Cardiac fibroblast (primary cell): ENCODE results near the gene FRMD5.

Experiments
- DNase-seq, 2 donors: peaks; one replicate each; pipeline versions ENCODE4 v3.0.0 to v3.0.0-alpha.2; 2010; ENCODE audit warnings: low read depth in 2 of 2
- H3K4me3 ChIP-seq, 2 donors: replicated peaks in 1 of 2; 1 replicate in 1 of 2; 2 replicates in 1 of 2; pipeline ENCODE4 v1.5.1; 2011; ENCODE audit warnings: low read depth in 2 of 2, low read length in 2 of 2, mild to moderate bottlenecking in 2 of 2, moderate library complexity in 1 of 2
- TF ChIP-seq, protein P1 (sequence below): IDR thresholded peaks from one replicate; pipeline ENCODE4 v1.5.1; 2011; ENCODE audit warnings: low read depth, mild to moderate bottlenecking, low read length, inconsistent platforms

The FRMD5 gene

DNA sequence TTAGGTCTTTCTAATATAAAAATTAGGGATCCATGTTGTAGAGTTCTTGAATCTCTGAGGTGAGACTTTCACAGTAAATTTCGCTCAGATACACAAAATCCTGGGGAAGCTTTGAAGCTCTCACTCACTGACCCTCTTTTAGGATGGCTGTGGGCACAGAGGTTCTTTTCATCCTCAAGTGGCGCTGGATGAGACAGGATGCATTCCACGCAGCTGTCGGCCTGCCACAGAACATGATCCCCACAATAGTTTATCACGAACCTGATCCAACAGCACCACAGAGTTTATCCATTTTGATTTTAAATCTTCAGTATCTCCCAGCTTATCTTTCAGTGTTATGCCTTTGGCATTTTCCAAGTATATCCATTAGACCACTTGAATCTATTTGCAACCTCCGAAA lies 276.4 kb downstream of the FRMD5 start:
- no peak overlapping the region for H3K4me3 ChIP-seq
- TF ChIP-seq, protein P1, sequence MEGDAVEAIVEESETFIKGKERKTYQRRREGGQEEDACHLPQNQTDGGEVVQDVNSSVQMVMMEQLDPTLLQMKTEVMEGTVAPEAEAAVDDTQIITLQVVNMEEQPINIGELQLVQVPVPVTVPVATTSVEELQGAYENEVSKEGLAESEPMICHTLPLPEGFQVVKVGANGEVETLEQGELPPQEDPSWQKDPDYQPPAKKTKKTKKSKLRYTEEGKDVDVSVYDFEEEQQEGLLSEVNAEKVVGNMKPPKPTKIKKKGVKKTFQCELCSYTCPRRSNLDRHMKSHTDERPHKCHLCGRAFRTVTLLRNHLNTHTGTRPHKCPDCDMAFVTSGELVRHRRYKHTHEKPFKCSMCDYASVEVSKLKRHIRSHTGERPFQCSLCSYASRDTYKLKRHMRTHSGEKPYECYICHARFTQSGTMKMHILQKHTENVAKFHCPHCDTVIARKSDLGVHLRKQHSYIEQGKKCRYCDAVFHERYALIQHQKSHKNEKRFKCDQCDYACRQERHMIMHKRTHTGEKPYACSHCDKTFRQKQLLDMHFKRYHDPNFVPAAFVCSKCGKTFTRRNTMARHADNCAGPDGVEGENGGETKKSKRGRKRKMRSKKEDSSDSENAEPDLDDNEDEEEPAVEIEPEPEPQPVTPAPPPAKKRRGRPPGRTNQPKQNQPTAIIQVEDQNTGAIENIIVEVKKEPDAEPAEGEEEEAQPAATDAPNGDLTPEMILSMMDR, result no peak
- DNase-seq, result no peak

DNA sequence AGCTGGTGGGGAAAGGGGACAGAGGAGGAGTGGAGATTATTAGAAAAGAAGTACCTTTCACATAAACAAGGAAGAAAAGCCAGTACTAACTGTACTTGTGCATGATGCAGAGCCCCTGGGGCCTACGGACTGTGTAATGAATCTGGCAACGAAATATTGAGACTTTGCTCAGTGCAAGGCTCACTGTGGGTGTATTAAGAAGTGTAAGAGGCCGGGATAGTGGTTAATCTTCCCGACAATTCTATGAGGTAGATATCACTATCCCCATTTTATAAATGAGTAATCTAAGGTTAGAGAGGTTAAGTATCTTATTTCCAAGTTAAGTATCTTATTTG lies 278.8 kb downstream of the FRMD5 start:
- no peak overlapping the region for H3K4me3 ChIP-seq
- DNase-seq, result no peak
- TF ChIP-seq, protein P1, result no peak

DNA sequence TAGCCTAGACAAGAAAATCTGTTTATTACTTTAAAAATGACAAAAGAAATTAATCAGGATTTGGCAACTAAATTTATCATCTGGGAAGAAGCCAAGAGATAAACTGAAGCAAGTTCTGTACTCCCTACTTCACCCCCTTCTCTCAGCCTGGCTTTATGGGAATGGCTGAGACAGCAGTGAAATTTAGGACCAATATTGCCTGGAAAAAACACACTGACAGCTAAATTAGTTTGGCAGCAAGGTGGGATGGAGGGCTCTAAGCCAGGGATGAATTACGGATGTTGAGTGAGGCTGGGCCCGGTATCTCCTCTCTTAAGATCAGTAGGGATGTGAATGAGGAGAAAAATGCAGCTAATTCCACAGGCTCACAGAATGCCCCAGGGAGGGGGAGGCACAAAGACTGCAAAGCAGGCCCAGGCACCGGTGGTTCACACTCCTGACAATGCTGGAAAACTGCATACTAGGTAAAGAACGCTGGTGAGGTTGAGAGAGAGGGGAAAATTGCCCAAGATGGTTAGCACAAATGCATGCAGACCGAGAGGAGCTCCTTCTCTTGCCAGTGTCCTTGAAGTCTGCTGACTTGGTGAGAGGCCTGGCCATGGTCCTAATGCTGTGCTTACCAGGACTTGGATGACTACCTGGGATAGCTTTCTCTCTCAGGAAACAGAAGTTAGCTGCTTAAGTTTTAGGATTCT lies 279.3 kb downstream of the FRMD5 start:
- no peak for DNase-seq
- TF ChIP-seq, protein P1, result no peak
- no peak overlapping the region for H3K4me3 ChIP-seq

DNA sequence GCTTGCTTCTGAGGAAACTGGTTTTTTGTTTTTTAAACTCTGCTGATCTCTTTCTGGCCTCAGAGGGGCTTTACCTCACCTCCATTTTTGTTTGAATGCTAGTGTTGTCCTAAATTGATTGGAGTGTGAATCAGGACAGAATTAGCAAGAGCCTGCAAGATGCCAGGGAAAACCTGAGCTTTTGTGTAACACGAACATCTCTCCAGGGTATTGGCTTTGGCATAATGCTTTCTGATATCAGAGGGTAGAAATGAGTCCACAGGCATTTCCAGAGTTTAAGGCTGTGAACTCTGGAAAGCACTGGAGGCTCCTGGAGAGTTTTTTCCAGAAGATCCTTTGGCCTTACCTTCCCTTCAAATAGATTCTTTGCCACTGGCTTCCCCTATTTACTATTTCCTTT lies 281.1 kb downstream of the FRMD5 start:
- no peak overlapping the region for H3K4me3 ChIP-seq
- TF ChIP-seq, protein P1, result no peak
- peak; percentile 27 to 35 for DNase-seq

DNA sequence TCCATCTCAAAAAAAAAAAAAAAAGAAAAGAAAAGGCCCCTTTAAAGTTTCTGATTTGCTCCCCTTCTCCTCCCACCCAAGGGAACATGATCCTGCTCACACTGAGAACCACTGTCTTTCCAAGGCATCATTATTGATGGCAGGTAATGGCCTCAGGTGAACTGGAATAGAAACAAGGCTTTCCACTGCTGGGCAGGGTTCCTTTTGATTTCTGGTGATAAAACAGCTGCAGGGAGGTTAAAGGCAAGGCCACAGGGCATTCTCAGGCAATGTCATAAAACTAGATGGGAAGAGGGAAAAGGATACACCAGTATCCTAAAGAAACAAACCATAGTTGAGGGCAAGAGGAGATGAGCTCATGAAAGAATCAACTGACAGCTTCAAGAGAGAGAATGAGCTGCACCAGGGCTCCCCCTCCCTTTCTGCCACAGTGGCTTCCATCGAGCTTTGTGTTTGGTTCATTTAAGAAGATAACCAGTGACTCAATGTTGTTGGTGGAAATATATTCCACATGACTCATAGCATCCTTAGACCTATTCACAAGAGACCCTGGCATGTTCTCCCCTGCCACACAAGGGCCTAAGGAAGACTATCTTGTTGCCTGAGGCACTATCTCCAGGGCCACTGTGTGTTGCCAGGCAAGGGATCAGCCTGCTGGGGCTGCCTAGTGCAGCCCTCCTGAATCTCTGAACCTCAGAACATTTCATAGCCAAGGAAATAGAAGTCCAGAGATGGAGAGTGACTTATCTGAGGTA lies 281.9 kb downstream of the FRMD5 start:
- H3K4me3 ChIP-seq, result no peak overlapping the region
- DNase-seq, result peak; percentile 97 to 98
- TF ChIP-seq, protein P1, result no peak

DNA sequence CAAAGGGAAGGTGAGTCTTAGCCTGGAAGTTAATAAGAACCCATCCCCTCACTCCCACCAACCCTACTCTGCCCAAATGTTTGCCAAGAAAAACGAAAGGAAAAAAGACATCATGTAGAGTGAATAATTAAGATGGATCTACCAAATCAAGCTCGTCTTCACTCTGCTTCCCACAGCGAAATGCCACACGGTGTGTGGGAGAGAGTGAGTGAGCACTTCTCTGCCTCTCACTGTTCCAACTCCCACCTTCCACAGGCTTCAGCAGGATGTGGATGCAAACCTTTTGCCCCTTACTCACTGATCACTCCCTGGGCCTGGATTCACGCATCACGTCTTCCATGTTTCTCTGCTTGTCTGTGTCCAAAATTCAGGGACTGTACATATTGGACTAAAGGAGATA lies 282.9 kb downstream of the FRMD5 start:
- H3K4me3 ChIP-seq, result no peak overlapping the region
- no peak for DNase-seq
- TF ChIP-seq, protein P1, result no peak
